ENCODE data around the gene HSF2BP.
"Not testable (repeated sequence)": the region's sequence is repeated elsewhere in the genome, so short reads cannot be mapped to it uniquely, and the experiment has no call there.

The HSF2BP gene

DNA sequence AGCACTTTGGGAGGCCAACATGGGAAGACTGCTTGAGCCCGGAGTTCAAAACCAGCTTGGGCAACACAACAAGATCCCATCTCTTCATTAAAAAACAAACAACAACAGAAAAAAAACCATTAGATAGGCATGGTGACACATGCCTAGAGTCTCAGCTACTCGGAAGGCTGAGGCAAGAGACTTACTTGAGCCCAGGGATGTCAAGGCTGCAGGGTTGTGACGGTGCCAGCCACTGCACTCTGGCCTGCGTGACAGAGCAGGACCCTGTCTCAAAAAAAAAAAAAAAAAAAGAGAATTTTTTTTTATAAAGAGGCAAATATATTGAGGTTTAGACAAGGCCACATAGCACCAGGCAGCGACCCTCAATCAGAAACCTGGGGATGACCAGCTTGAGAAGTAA, 62.7 kb downstream of the HSF2BP start:
- FAIRE-seq = no peak

DNA sequence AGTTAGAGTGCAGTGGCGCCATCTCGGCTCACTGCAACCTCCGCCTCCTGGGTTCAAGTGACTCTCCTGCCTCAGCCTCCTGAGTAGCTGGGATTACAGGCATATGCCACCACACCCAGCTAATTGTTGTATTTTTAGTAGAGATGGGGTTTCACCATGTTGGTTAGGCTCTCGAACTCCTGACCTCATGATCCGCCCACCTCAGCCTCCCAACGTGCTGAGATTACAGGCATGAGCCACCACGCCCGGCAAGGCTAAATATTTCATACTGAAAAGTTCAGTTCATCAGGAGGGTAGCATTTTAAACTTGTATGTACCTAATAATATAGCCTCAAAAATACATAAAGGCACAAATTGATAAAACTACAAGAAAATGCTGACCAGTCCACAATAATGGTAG, 63.5 kb downstream of the HSF2BP start:
- not testable (repeated sequence) for FAIRE-seq

DNA sequence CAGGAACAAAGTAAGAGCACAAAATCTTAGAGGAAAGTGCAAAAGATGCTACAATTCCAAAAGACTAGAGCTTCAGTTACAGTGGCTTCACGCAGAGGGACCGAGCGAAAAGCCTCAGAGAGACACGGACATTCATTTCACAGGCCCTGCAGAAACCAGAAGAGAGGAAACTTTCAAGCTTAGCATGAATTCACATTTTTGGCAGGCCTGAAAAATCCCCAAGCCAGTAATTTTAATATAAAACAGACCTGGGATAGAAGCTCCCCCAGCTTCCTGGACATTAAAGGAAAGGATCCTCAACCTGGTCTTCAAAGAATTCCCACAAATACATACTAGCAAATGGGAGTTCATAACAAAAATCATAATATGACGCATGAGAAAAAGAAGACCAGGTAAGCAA, 66.2 kb downstream of the HSF2BP start:
- FAIRE-seq = no peak

DNA sequence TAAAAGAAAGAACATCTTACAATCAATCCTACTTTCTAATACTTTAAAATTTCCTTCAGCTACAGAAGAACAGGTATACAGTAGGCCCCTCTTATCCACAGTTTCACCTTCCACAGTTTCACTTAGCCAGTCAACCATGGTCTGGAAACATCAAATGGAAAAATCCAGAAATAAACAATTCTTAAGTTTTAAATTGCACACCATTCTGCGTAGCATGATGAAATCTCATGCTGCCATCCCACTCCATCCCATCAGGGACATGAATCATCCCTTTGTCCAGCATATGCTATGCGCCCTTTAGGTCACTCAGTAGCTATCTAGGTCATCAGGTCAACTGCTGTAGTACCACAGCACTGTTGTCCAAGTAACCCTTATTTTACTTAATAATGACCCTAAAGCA, 67.7 kb downstream of the HSF2BP start:
- no peak for FAIRE-seq

DNA sequence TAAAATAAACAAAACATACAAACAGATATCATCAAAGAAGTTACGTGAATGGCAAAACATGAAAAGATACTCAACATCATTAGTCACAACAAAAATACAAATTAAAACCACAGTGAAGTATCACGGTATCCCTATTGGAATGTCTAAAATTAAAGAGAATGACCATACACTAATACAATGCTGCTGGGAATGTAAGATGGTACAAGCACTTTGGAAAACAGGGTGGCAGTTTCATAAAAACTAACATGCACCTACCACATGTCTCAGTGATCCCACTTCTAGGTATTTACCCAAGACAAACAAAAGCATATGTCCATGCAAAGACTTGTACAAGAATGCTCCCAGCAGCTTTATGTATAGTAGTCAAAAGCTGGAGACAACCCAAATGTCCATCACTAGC, 69.1 kb downstream of the HSF2BP start:
- no peak for FAIRE-seq

DNA sequence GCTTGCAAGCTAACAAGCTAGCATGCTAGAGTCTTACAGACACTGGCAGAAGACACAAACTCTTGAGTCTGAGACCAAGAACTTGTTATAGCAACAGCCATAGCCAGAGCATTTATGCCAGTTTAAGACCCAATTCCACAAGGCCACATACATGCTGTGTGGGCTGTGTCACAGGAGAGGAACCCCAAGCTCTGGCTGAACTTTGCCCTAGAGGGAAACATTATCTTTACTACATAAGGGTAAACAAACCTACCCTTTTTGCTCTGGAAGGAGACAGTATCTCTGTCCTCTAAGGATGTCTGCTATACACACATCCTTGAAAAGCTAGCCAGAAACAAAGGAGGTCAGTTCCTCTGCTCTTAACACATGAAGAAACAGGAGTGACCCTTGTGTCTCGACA, 70.3 kb downstream of the HSF2BP start:
- no peak for FAIRE-seq

DNA sequence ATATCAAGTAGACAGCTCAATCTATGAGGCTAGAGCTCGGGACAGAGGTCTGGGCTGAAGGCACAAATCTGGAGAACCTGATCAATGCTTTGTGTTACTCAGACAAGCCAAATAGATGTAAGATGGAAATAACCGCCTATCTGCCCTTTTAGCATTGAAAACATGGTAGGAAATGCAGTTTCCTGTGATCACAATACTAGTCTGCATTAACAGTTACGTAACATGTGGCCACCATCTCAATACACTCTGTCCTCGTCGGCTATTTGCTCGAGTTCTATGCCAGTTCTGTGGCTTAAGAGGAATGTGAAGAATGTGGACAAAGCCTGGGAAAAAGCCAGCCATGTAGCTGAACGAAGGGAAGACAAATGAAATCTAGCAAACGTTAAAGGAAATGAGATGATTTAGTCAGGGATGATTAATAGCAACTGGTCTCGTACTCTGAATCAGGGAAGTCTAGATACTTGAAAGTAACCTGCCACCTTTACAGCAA, 73.3 kb downstream of the HSF2BP start:
- FAIRE-seq = no peak

DNA sequence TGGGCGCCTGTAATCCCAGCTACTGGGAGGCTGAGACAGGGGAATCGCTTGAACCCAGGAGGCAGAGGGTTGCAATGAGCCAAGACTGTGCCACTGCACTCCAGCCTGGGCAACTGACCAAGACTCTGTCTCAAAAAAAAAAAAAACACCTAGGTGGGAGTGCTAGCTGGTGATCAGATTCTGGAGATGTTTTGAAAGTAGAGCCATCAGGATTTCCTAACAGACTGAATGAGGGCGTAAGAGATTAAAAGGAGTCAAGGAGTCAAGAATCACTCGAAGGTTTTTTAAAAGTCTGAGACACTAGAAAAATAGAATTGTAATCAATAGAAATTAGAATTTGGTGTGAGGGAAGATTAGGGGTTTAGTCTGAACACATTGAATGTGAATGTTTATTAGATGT, 73.8 kb downstream of the HSF2BP start:
- no peak for FAIRE-seq

DNA sequence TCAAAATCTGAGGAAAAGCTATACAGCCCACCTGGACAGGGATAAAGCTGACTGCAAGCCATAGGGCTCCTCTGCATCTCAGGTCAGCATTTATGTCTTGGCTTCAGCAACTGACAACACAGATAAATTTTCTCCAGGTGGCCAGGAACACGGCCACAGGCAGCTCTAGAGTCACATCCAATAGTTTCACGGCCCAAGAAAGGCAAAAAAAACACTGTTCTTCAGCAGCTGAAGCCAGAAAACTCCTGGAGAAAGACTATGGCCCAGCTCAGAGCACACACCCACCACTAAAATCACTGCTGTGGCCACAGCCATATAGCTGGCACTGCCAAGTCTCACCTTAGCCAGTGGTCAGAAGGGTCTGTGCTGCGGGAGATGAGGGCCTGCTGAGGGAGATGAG, 77.8 kb downstream of the HSF2BP start:
- FAIRE-seq = no peak

DNA sequence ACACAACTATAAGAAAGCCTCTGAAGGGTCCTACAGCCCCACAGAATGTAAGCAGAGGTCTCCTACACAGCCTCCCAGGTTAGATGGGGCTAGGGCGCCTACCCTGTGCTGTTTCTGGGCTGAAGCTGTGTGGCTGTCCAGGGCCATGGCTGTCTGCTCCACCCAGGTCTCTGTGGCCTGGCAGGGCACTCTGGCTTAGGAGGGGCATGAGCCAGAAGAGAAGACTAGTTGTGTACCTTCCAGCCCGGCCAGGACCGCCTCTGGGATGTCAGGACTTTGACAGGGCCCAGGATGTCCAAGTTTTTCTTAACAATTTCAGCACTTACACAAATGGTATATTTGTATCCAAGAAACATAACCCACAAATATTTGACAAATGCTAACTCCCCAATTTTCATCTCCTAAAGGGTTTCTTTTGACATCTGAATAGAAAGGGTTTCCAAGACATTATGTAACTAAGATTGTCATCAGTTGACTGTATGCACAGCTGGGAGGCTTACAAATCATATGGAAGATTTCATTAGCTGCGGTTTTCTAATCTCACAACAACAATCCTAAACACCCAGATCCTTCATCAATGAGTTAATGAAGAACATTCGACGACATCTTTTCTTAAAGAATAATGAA, 80.5 kb downstream of the HSF2BP start:
- no peak for FAIRE-seq

DNA sequence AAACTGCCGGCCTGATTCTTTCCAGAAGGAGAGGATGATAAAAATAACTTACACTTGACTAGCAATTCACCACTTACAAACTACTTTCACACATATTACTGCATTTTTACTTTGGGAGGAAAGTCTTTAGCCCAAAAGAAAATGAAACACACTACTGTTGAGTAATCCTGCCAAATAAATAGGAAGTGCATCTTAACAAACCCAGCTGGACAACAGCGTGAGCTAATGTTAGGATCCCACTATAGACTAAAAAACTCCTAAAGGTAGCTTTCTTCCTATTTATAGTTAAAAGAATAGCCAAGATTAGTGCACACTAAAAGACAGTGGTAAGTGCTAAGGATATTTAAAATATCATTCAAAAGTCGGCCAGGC, 83.8 kb downstream of the HSF2BP start:
- FAIRE-seq = no peak

DNA sequence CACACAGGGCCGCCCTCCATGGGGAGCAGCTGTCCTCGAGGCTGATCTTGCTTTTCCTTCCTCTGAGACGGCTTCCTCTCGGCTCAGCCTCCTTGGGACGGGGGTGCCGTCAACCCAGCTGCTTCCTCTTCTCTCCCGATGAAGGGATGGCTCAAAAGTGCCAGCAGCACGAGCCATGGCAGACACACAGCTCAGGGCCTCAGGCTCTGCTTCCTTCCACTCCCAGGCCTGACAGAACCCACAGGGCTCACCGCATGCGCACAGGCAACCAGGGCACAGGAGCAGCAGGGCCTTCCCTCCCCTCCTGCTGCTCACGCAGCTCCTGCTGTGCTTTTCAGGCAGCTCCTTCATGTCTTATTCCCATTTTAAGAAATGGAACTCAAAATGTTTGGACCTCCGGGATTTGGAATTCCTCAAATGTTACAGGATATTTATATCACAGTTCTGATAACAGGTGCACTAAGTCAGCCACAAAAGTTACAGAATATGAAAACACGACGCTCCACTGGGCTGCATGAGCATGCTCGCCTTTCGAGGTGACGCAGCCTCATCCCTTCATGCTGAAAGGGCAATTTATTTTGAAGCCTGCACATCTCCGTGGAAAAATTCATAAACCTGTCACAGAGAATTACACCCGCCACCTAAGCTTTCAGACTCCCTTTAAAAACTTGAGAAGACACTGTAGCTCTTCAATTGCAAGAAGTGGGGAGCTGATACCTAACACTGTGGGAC, 84.4 kb downstream of the HSF2BP start:
- no peak for FAIRE-seq

DNA sequence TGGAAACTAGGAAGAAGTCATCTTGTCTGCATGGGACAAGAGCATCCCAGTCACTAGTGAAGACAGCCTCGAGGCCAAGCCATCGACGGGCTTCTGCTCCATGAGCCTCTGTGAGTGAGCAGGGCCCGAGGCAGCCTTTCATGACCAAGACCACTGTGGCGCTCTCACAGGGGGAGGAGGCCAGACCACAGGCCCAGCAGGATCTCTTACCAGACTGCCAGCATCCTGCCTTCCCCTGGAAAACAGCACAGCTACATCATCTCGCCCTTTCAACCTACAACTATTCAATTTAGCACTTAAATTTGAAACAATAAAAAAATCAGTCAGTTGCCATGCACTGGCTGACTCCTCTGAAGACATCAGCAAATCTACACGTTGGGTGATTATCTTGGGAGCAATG, 85.4 kb downstream of the HSF2BP start:
- no peak for FAIRE-seq

DNA sequence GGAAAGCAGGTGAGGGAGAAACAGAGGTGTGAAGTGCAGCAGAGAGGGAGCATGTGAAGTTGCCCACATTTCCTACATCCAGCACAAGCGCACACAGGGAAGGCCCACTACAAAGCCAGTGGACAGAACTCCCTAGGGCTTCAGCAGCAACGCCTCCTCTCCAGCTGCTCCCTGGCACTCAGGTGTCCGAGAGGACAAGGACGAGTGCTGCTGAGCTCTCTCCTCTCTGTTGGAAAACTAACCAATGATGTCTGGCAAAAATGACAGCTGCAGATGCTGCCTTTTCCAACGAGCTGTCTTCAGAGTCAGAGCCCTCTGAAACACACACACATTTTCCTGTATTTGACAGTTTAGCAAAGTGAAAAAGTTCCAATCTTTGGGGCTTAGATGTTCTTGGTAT, 86.8 kb downstream of the HSF2BP start:
- no peak for FAIRE-seq

DNA sequence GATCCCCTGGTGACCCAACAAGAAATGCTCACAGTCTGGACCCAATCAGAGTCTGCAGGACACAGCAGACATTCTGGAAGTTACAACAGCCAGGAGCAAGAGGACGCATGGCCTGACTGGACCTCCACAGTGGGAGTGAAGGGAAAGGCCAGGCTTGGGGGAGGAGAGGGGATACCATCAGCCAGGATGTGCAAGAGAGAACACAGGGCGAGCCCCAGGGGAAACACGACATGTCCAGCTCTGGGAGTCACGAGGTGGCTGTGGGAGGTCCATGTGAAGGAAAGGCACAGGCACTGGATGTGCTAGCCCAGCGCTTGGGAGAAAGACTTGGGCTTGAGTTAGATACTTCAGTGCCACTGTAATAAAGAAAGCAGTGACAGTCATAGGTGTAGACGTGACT, 87.3 kb downstream of the HSF2BP start:
- no peak for FAIRE-seq

DNA sequence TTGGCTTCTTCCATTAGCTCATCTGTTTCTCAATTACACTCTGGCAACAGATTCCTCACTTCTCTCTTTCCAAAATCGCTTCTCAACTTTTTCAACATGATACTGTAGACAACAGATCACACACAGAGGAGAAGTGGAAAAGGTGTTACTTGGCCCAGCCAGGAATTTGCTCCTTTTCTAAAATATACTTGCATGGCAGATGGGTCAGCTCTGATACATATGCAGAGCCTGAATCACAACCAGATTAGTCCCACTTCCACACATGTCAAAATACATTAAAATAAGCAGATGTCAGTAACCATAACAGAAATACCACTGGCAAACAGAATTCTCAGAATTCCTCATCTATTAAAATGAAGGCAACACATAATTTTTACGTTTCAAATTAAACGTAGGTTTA, 89.1 kb downstream of the HSF2BP start:
- not testable (repeated sequence) for FAIRE-seq

DNA sequence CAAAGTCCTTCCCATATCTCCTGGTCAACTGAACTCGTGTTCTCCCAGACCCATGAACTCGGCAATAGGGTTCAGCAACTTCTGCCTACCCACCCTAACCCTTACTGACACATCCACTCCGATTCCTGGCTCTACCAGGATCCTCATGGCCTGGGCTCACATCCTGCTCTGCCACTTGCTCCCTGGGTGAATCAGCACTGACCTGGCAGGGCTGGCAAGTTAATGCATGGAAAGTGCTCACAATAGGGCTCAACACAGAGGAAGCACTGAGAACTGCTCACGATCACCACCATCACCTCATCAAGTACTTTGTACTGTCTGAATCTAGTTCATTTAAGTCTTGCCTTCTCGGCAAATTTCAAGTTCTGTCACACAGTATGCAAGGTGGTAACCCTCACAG, 96.8 kb downstream of the HSF2BP start:
- not testable (repeated sequence) for FAIRE-seq

DNA sequence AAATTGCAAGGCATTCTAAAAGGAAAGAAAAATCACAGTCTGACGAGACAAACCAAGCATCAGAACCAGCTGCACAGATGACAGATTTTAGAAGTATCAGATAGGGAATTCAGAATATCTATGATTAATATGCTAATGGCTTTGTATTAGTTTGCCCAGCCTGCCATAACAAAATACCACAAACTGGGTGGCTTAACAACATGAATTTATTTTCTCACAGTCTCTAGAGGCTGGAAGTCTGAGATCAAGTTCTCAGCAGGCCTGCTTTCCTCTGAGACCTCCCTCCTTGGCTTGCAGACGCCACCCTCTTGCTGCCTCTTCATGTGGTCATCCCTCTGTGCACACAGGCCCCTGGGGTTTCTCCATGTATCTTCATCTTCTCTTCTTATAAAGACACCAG, 118.7 kb downstream of the HSF2BP start:
- not testable (repeated sequence) for FAIRE-seq

DNA sequence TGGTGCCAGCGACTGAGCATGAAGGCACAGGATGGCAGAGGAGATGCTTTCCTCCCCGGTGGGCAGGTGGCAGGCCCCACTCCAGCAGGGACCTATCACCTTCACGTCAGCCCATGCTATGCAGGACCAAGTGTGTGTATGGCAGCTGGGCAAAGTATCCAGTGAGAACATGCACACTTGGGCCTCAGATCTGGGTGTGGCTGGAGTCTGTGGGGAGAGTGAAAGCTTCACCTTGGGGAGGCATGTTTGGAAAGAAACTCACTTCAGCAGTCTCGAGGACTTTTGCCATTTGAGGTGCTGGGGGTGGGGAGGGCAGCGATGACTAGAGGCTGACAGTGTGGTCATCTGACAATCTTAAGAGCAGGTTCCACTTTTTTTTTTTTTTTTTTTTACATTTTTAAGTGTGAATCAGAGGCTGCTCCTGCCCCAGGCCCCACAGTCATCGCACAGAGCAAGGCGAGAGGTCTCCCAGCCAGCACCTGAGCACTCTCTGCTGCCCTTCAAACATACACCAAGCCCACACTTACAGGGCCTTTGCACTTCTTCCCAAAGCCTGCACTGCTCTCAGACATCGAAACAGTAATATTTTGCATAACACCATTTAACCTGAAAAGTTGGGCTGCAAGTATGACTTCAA, 136.7 kb downstream of the HSF2BP start:
- not testable (repeated sequence) for FAIRE-seq

DNA sequence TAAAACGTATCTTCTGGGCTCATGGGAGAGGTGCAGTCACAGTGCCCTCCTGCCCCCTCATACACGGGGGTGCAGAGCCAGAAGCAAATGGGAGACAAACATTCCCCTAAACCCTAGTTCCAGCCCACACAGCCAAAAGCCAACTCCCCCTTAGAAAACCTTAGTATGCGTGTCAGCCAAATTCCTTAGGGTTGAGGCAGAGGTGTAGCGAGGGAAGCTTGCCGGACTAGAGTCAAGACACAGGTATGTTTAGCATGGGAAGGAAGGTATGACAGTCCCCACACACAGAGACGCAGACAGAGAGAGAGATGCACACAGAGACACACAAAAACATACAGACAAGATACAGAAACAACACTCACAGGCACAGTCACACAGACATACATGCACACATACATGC, 141.6 kb downstream of the HSF2BP start:
- not testable (repeated sequence) for FAIRE-seq

DNA sequence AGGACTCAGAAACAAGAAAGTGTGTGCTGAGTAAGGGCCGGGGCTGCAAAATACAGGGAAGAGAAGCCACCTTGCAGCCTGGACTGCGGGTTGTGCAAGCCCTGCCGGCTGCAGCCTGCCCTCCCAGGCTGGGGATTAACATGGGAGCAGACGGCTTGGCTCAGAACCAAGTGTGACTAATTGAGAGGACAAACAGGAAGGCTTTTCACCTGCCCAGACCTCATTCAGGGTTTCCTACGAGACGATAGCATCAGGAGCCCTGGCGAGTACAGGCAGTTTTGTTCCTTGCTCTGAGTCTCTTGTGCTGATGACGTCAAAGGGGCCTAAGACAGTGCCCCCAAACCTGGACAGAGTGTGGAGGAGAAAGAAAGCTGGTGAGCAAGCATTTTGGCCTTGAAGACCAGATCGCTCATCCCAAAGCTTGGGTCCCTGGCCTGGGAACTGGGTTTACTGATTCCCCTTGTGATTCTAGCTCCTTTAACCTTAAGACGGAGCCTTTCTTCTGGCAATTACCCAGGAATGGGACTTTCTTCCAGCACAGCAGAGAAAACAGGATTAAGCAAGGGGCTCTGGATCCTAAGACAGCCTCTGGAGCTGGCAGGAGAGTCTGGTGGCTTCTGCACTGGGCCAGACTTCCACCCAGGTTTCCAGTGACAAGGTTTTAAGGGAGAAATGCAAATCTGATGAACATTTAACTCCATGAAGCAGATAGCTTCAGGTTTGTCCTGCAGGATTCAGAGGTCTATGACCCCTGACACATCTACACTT, 142.2 kb downstream of the HSF2BP start:
- FAIRE-seq = not testable (repeated sequence)

DNA sequence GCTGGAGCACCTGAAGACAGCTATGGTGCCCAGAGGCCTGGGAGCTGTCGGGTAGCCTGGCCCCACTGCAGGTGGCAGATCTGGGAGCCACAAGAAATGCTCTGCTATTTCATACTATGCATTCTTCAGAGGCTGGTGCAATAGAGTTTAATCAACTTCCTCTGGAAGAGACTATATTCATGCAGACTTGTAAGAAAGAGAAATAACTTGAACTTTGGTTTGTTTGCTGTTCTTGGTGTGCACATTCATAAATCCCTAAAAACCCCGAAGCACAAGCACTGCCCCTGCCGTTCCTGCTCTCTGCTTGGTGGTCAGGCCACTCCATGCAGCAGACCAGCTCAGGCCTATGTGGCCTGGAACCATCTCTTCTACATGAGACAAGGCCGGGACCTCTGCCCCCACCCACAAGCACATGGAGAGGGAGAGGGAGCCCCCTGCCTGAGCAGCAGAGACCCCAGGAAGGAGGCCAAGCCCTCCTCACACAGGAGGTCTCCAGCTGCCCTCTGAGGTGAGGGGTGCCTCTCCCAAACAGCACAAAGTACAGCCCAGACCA, 142.9 kb downstream of the HSF2BP start:
- FAIRE-seq = not testable (repeated sequence)

DNA sequence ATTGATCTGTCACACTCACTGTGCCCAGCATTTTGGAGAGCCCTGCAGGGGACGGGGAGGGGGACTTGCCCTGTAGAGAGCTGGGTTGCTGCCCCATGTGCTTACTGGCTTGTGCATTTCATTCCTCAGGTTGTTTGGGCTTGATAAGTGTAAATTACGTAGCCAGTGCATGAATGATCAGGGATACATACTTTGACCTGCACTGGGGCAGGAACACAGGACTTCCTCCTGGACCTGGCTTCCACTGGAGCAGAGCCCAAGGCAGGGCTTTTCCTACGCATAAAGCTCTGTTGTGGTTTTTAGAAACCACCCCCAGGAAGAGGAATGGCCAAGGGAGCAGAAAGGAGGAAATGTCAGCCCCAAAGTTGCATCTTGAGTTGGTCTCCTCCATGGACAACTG, 144.5 kb downstream of the HSF2BP start:
- not testable (repeated sequence) for FAIRE-seq

Measured in G401.6 (cell line).